G401.6 (cell line): Measurements from ENCODE around the gene SPATA31C1.
"Not testable (repeated sequence)": the region's sequence is repeated elsewhere in the genome, so short reads cannot be mapped to it uniquely, and the experiment has no call there.

Experiments used
- FAIRE-seq: peaks from 2 replicates; lab custom pipeline; 2012; peaks lifted over from hg19 to GRCh38; lab: Jason Lieb, UNC

The SPATA31C1 gene

GRCh38 chr9:87917662-87918061, at the start of gene SPATA31C1:
Gene SPATA31C1 (plus strand): TSS chr9:87917962.
- not testable (repeated sequence) for FAIRE-seq

- no peak for FAIRE-seq
These were observed 49.6 kb upstream of the SPATA31C1 start for GRCh38 chr9:87868175-87868574.

- FAIRE-seq, result no peak
These were observed 49.1 kb upstream of the SPATA31C1 start for GRCh38 chr9:87868635-87869034.

GRCh38 chr9:87869082-87869481, 48.7 kb upstream of the SPATA31C1 start:
- FAIRE-seq, result no peak

- no peak for FAIRE-seq
These were observed 46.2 kb upstream of the SPATA31C1 start for GRCh38 chr9:87871425-87872078.

- FAIRE-seq, result no peak
These were observed 45.6 kb upstream of the SPATA31C1 start for GRCh38 chr9:87872079-87872624.

- no peak for FAIRE-seq
These were observed 44.0 kb upstream of the SPATA31C1 start for GRCh38 chr9:87873607-87874303.

- FAIRE-seq, result no peak
These were observed 43.5 kb upstream of the SPATA31C1 start for GRCh38 chr9:87874304-87874623.

GRCh38 chr9:87875060-87875459, 42.7 kb upstream of the SPATA31C1 start:
- no peak for FAIRE-seq

- no peak for FAIRE-seq
These were observed 41.8 kb upstream of the SPATA31C1 start for GRCh38 chr9:87875831-87876545.

GRCh38 chr9:87876708-87877107, 41.1 kb upstream of the SPATA31C1 start:
- no peak for FAIRE-seq

- no peak for FAIRE-seq
These were observed 38.7 kb upstream of the SPATA31C1 start for GRCh38 chr9:87878989-87879511.

GRCh38 chr9:87880116-87880515, 37.6 kb upstream of the SPATA31C1 start:
- no peak for FAIRE-seq

GRCh38 chr9:87880683-87881082, 37.1 kb upstream of the SPATA31C1 start:
- no peak for FAIRE-seq

- no peak for FAIRE-seq
These were observed 35.1 kb upstream of the SPATA31C1 start, which contains the start of gene SPATA31E1 for GRCh38 chr9:87882627-87883026. Gene SPATA31E1 (plus strand): TSS chr9:87882877. CDS start chr9:87882892, 15 bp downstream.

- FAIRE-seq, result no peak
These were observed 34.5 kb upstream of the SPATA31C1 start for GRCh38 chr9:87883274-87883673.

GRCh38 chr9:87883990-87884389, 33.8 kb upstream of the SPATA31C1 start:
- no peak for FAIRE-seq

- no peak for FAIRE-seq
These were observed 32.9 kb upstream of the SPATA31C1 start for GRCh38 chr9:87884578-87885459.

GRCh38 chr9:87885484-87886189, 32.1 kb upstream of the SPATA31C1 start:
- no peak for FAIRE-seq

- no peak for FAIRE-seq
These were observed 31.4 kb upstream of the SPATA31C1 start for GRCh38 chr9:87886210-87886932.
